ENCODE data around the gene GALNT7. TPM values are rescaled to one million over a fixed set of nuclear protein-coding genes. Genes with fewer than 3 reads are reported as not detected.

The GALNT7 gene
- total and polyA plus RNA-seq, 10 of the 15 experiments (the other 5 are each of a cell fraction or from before 2014, with no cell fraction given): 14.2 to 33.2 (median 28.9) TPM

DNA sequence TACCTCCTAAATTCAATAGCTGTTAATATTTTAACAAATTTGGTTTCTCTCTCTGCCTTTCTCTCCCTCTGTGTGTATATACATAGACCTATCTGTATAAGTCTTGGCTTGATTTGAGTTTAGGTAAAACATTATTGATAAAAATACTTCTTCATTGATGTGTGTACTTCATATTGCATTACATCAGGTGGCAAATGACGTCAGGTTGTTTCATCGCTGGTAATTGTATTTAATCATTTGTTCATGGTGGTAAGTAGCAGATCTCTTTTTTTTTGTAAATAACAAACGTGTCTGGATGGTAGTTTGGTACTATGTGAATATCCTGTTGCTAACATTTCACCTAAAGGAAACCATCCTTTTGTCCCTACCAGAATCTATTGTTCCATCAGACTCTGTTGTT lies 55.1 kb downstream of the GALNT7 start:
- Histone ChIP-seq H3K36me3 (ENCODE audit: control insufficient read depth in 2 of 2, insufficient read depth in 2 of 2, low read length in 1 of 2) (peaks cover 0 to 2% of the 10 kb centered on the region in 2 experiments; a peak in 1 of 4 replicates), H3K4me1 (ENCODE audit: control insufficient read depth, insufficient read depth, low read length) (no peaks in the 10 kb centered on the region; the same call in 1 of the 2 replicates), H3K4me2 (ENCODE audit: control insufficient read depth, insufficient read depth) (no peak overlapping the region), H4K20me1 (ENCODE audit: control insufficient read depth, insufficient read depth) (no peaks in the 10 kb centered on the region), H3K79me2 (ENCODE audit: control insufficient read depth, insufficient read depth, low read length) (peaks cover 2% of the 10 kb centered on the region), H3K27ac (ENCODE audit: control insufficient read depth, insufficient read depth) (no peak overlapping the region), H3K9me3 (replicated peaks; ENCODE audit: control insufficient read depth, insufficient read depth, low read length) (no peaks in the 10 kb centered on the region), H3K9ac (ENCODE audit: control insufficient read depth, insufficient read depth, low read length) (no peak overlapping the region), H2AFZ (ENCODE audit: control insufficient read depth, low read depth, low read length) (no peak overlapping the region), H3K27me3 (replicated peaks in 1 of 2; ENCODE audit: control insufficient read depth in 2 of 2, insufficient read depth in 2 of 2, low read length in 1 of 2) (no peaks in the 10 kb centered on the region), H3K4me3 (no peak overlapping the region)
- BruUV-seq (replicated peaks): no TSS peak
- intact Hi-C loops (cut with micrococcal nuclease; ENCODE audit: unreplicated experiment) (no loop called here), in situ Hi-C loops (cut with MboI) (no loop called here)
- 97% methylated on average over 3 of the region's 3 CpGs for WGBS (ENCODE audit: insufficient coverage, insufficient replicate concordance, low lambda C conversion rate, missing lambda C conversion rate)
- ChIA-PET SMC1A (ENCODE audit: uncharacterized antibody, unreplicated experiment) (interaction anchor here (0.9 to 1.9 kb wide), 4 partner anchors 19 to 62 kb away, joined by 3 to 6 read pairs (median 6); no protein-coding TSS in a partner anchor), POLR2A (no interaction called here), CTCF (interaction anchor here (0.6 to 1.3 kb wide), 5 partner anchors 13 to 300 kb away, joined by 3 to 6 read pairs (median 3); no protein-coding TSS in a partner anchor), RAD21 (ENCODE audit: unreplicated experiment) (interaction anchor here (0.6 kb wide), 1 partner anchor 19 kb away, joined by 3 read pairs; no protein-coding TSS in a partner anchor)
- FAIRE-seq (no peak), ATAC-seq (no peak), DNase-seq (ENCODE audit: low read depth, low spot score) (no peak)
- TF ChIP-seq NR2C2 (IDR thresholded peaks at IDR 0.05; ENCODE audit: borderline replicate concordance, control insufficient read depth, insufficient read length, low read depth): no peak

GRCh38 chr4:173226401-173226888 lies 57.8 kb downstream of the GALNT7 start:
- H2AFZ ChIP-seq (ENCODE audit: control insufficient read depth, low read depth, low read length): no peak overlapping the region
- ATAC-seq (no peak), DNase-seq (ENCODE audit: low read depth, low spot score) (no peak), FAIRE-seq (no peak)
- RAD21 ChIA-PET (ENCODE audit: unreplicated experiment): no interaction called here
- no peaks in the 10 kb centered on the region; the same call in none of the 2 replicates for H3K79me2 ChIP-seq (ENCODE audit: control insufficient read depth, insufficient read depth, low read length)
- intact Hi-C loops (cut with micrococcal nuclease; ENCODE audit: unreplicated experiment) (no loop called here), in situ Hi-C loops (cut with MboI) (no loop called here)
- H3K4me3 ChIP-seq: no peak overlapping the region
- 98% methylated on average over 4 of the region's 4 CpGs for WGBS (ENCODE audit: insufficient coverage, insufficient replicate concordance, low lambda C conversion rate, missing lambda C conversion rate)
- no peaks in the 10 kb centered on the region for H4K20me1 ChIP-seq (ENCODE audit: control insufficient read depth, insufficient read depth)
- H3K27ac ChIP-seq (ENCODE audit: control insufficient read depth, insufficient read depth): no peak overlapping the region
- H3K9ac ChIP-seq (ENCODE audit: control insufficient read depth, insufficient read depth, low read length): no peak overlapping the region
- CTCF ChIA-PET: no interaction called here
- H3K4me1 ChIP-seq (ENCODE audit: control insufficient read depth, insufficient read depth, low read length): no peaks in the 10 kb centered on the region; the same call in 1 of the 2 replicates
- H3K4me2 ChIP-seq (ENCODE audit: control insufficient read depth, insufficient read depth): no peak overlapping the region
- H3K9me3 ChIP-seq (replicated peaks; ENCODE audit: control insufficient read depth, insufficient read depth, low read length): no peaks in the 10 kb centered on the region
- POLR2A ChIA-PET: no interaction called here
- SMC1A ChIA-PET (ENCODE audit: uncharacterized antibody, unreplicated experiment): interaction anchor here (1.2 kb wide), 1 partner anchor 59 kb away, joined by 3 read pairs; no protein-coding TSS in a partner anchor
- no peaks in the 10 kb centered on the region for H3K27me3 ChIP-seq (replicated peaks in 1 of 2; ENCODE audit: control insufficient read depth in 2 of 2, insufficient read depth in 2 of 2, low read length in 1 of 2)
- H3K36me3 ChIP-seq (ENCODE audit: control insufficient read depth in 2 of 2, insufficient read depth in 2 of 2, low read length in 1 of 2): peaks cover 0 to 2% of the 10 kb centered on the region in 2 experiments; a peak in 1 of 4 replicates
- no TSS peak for BruUV-seq (replicated peaks)
- no peak for TF ChIP-seq BRCA1 (IDR thresholded peaks at IDR 0.05; ENCODE audit: low read depth, low read length)
- TF ChIP-seq, protein P1, sequence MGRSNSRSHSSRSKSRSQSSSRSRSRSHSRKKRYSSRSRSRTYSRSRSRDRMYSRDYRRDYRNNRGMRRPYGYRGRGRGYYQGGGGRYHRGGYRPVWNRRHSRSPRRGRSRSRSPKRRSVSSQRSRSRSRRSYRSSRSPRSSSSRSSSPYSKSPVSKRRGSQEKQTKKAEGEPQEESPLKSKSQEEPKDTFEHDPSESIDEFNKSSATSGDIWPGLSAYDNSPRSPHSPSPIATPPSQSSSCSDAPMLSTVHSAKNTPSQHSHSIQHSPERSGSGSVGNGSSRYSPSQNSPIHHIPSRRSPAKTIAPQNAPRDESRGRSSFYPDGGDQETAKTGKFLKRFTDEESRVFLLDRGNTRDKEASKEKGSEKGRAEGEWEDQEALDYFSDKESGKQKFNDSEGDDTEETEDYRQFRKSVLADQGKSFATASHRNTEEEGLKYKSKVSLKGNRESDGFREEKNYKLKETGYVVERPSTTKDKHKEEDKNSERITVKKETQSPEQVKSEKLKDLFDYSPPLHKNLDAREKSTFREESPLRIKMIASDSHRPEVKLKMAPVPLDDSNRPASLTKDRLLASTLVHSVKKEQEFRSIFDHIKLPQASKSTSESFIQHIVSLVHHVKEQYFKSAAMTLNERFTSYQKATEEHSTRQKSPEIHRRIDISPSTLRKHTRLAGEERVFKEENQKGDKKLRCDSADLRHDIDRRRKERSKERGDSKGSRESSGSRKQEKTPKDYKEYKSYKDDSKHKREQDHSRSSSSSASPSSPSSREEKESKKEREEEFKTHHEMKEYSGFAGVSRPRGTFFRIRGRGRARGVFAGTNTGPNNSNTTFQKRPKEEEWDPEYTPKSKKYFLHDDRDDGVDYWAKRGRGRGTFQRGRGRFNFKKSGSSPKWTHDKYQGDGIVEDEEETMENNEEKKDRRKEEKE (IDR thresholded peaks at IDR 0.05): no peak
- no peak for TF ChIP-seq ZNF622 (IDR thresholded peaks at IDR 0.05)
- TF ChIP-seq POLR2AphosphoS2 (IDR thresholded peaks at IDR 0.05; ENCODE audit: low read depth, low read length): no peak
- TF ChIP-seq, protein P2, sequence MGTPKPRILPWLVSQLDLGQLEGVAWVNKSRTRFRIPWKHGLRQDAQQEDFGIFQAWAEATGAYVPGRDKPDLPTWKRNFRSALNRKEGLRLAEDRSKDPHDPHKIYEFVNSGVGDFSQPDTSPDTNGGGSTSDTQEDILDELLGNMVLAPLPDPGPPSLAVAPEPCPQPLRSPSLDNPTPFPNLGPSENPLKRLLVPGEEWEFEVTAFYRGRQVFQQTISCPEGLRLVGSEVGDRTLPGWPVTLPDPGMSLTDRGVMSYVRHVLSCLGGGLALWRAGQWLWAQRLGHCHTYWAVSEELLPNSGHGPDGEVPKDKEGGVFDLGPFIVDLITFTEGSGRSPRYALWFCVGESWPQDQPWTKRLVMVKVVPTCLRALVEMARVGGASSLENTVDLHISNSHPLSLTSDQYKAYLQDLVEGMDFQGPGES (IDR thresholded peaks at IDR 0.05): no peak
- TF ChIP-seq NFIC (IDR thresholded peaks at IDR 0.05; ENCODE audit: low read depth, low read length): no peak
- no peak for TF ChIP-seq ZBTB33 (IDR thresholded peaks at IDR 0.05)

All from GM12878 (cell line).